ENCODE data around the gene NRG3.

Gene NRG3

GRCh38 chr10:81870472-81870871 is 4.5 kb upstream of the NRG3 start:
- no peak for TF ChIP-seq CTCF (IDR thresholded peaks at IDR 0.05)
- H3K27me3 ChIP-seq = peaks cover 0 to 19% of the 10 kb centered on the region in 2 donors
- no peaks in the 10 kb centered on the region for H3K36me3 ChIP-seq
- peaks cover 0 to 18% (median 8%) of the 10 kb centered on the region in 4 donors for H3K4me1 ChIP-seq
- DNase-seq = no peak
- intact Hi-C loops (cut with DNase I; ENCODE audit: low total_unique reads) = no loop called here
- H3K4me3 ChIP-seq = no peak overlapping the region
- H3K9me3 ChIP-seq = no peaks in the 10 kb centered on the region
- H3K27ac ChIP-seq = no peak overlapping the region

DNA sequence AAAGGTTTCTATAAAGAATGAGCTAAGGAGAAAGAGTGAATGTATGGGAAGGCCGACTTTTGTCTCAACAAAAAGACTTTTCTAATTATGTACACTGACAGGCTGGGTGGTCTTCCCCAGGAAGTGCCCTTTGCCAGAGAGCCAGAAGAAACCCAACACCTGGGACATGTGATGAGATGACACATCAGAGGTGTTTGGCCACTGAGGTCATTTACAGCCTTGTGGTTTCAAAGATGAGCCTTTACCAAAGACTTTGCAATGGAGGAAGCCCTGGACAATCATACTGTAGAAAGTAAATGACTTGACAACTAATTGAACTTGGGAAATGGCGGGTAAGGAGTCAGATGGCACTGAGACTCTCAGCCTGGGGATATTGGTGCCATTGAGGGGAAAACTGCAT is 3.4 kb upstream of the NRG3 start:
- Histone ChIP-seq H3K4me1 (peaks cover 0 to 23% (median 19%) of the 10 kb centered on the region in 4 donors), H3K9me3 (no peaks in the 10 kb centered on the region), H3K4me3 (no peak overlapping the region), H3K27me3 (peaks cover 0 to 30% of the 10 kb centered on the region in 2 donors), H3K27ac (no peak overlapping the region), H3K36me3 (no peaks in the 10 kb centered on the region)
- intact Hi-C loops (cut with DNase I; ENCODE audit: low total_unique reads) = no loop called here
- no peak for DNase-seq
- no peak for TF ChIP-seq CTCF (IDR thresholded peaks at IDR 0.05)

DNA sequence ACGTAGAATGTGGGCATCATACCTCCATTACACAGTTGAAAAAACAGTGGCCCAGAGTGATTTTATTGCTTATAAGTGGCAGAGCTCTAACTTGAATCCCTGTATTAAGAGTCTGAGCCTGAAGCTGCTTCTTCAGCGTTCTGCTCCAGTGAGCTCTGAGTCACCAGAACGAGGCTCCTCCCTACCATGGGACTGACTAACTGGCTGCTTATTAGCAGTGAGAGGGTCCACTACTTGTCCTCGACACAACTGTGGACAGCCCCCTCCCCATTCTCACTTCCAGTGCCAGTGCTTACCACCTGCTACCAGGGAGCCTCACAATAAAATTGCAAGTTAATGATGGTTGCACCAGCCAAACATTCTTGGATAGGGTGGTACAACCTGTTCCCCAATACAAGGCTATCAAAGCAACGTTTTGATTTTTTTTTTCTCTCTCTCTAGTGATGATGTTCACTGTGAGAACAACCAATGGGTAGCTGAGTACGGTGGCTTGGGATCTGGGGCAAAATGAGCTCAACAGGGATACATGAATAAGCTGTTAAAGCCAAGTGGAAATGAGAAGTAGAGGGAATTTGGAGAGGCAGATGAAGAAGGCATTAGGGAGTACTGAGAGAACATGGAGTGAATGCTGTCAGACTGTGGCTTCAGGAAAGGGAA is 2.7 kb upstream of the NRG3 start:
- peaks cover 0 to 34% of the 10 kb centered on the region in 2 donors for H3K27me3 ChIP-seq

GRCh38 chr10:81873231-81873931 is 1.6 kb upstream of the NRG3 start:
- Histone ChIP-seq H3K27me3 (peaks cover 0 to 34% of the 10 kb centered on the region in 2 donors), H3K27ac (no peak overlapping the region), H3K4me1 (peaks cover 0 to 23% (median 19%) of the 10 kb centered on the region in 4 donors), H3K9me3 (no peaks in the 10 kb centered on the region), H3K4me3 (no peak overlapping the region), H3K36me3 (no peaks in the 10 kb centered on the region)
- intact Hi-C loops (cut with DNase I; ENCODE audit: low total_unique reads) = no loop called here
- DNase-seq = no peak
- no peak for TF ChIP-seq CTCF (IDR thresholded peaks at IDR 0.05)

More for the DNA sequence above, 2.7 kb upstream of the NRG3 start:
- Histone ChIP-seq H3K4me1 (peaks cover 0 to 23% (median 19%) of the 10 kb centered on the region in 4 donors), H3K4me3 (no peak overlapping the region), H3K9me3 (no peaks in the 10 kb centered on the region), H3K36me3 (no peaks in the 10 kb centered on the region), H3K27ac (no peak overlapping the region)
- intact Hi-C loops (cut with DNase I; ENCODE audit: low total_unique reads) = no loop called here
- TF ChIP-seq CTCF (IDR thresholded peaks at IDR 0.05) = no peak
- DNase-seq = no peak

GRCh38 chr10:81873932-81874816 is 820 bp upstream of the NRG3 start:
- H3K36me3 ChIP-seq = no peaks in the 10 kb centered on the region
- TF ChIP-seq CTCF (IDR thresholded peaks at IDR 0.05) = no peak
- intact Hi-C loops (cut with DNase I; ENCODE audit: low total_unique reads) = no loop called here
- peaks cover 0 to 36% of the 10 kb centered on the region in 2 donors for H3K27me3 ChIP-seq
- H3K4me1 ChIP-seq = peaks cover 0 to 23% (median 19%) of the 10 kb centered on the region in 4 donors
- H3K9me3 ChIP-seq = no peaks in the 10 kb centered on the region
- no peak overlapping the region for H3K27ac ChIP-seq
- peak in 1 of 2 donors; percentile 24 for DNase-seq
- peak overlapping the region; percentile 36 to 53 for H3K4me3 ChIP-seq

Measured in tibial artery (tissue), 4 donors.